Activated CD4-positive, alpha-beta T cell treated with anti-CD3 and anti-CD28 coated beads, Interleukin-2, Interleukin-4, amounts not matched to agents 100 ng/mL and 50 ng/mL, durations not matched to agents 16 hours and 8 hours (primary cell): Measurements from ENCODE around the gene TCEANC.
"Not testable (repeated sequence)": the region's sequence is repeated elsewhere in the genome, so short reads cannot be mapped to it uniquely, and the experiment has no call there.

ENCODE experiments used
- DNase-seq: peaks from one replicate; pipeline ENCODE4 v3.0.0-alpha.2; 2020; ENCODE audit warnings: low spot score

TCEANC gene

DNA sequence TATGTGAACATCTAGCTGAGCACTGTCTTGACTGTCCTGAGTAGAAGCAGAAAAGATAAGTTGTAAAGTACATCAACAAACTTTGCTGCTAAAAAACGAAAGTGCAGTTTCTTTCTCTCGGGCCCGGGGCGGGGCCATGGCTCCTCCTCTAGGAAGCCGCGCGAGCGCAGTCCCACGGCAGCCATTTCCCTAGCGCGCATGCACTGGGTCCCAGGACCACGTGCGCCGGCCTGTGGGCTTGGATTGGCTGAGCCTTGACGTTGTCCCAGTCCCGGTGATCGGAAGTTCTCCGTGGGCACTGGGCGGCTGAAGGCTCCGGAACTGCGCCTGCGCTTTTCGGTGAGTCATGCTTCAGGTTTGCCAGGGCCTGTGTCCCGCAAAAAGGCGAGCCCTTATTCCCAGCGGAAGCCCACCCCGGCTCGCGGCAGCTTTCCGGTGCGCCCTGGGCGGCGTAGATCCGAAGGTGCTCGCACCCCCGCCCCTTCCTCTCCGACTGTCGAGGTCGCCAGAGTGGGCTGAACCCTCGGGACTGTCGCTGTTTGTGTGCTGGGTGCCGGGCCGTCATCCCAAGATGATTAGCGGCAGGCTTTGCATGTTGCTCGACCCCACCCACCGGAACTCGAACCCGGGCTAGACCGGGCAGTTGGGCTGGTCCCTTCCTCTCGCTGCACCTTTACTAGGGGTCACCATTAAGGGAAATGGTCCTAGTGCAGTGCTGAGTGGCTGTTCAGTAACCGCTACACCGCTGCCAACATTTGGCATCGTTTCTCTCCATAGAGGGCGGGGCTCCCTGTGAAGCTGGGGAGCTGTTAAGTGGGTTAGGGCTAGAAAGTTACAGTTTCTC is at the start of gene TCEANC:
Gene TCEANC, plus strand, starts transcription at position 292 of the 844 bp plus-strand sequence. CDS start 9,368 bp downstream, outside the sequence.
- DNase-seq, result peak; percentile 97

- DNase-seq, result no peak
These were observed 47.3 kb upstream of the TCEANC start for GRCh38 chrX:13605611-13606010.

DNA sequence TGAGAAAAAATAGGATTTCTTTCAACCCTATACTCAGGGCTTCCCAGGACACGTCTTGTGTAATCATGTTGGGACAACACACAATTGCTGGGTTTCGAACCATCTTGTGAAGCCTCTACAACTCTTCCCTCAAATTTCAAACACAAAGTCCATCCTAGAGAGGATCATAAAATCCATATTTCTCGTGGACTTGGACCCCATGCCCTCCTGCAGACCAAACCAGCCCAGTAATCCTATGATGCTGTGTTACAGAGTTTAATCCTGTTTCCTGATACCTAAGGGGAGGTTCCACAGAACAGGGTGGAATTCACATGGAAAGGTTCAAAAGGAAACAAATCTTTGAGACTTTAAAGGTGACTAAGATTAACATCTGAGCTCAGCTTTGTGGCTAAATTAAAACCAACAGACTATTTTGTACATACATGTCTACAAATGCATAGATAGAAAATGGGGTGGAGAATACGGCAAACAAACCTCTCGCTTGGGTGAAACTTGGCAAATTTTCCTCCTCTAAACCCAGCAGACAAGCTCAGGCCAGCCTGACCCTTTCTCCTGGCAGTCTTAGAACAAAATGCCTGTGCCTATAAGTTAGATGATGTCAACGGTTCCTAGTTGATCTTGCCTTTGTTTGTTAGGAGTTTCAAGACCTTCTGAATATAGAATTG is 45.5 kb upstream of the TCEANC start:
- no peak for DNase-seq

DNA sequence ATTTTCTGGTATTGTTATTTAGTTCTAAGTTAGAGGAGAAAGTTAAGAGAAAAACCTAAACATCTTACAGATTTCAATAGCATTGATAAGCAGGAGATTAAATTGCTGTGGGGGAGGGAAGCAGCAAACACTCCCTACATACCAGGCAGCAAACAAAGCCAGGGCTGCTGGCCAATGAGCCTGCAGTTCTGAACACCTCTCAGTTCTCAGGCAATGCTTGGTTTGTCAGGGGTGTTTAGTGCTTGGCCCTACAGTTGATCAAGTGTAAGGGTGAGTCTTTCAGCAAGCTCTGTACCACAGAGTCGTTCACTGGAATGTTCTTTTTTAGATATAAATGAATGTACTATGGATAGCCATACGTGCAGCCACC is 45.0 kb upstream of the TCEANC start:
- no peak for DNase-seq

GRCh38 chrX:13614154-13614553 is 38.8 kb upstream of the TCEANC start:
- DNase-seq, result no peak

DNA sequence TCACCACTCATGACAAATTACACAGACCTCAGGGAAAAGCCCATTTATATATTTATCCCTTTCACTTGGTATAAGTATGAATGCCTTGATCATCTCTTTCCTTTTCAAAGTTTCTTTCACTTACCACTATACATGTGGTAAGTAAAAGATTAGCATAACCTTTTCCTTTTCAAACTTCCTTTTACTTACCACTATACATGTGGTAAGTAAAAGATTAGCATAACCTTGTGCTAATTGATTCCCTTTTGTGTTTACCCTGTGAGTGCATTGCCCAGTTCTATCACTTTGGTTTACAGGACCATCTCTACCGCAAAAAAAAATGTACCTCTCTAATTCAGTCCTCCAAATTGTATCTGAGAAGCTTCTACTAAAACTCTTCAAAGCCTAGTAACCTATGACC is 32.7 kb upstream of the TCEANC start:
- DNase-seq, result no peak

- no peak for DNase-seq
These were observed 30.5 kb upstream of the TCEANC start for GRCh38 chrX:13622401-13622964.

DNA sequence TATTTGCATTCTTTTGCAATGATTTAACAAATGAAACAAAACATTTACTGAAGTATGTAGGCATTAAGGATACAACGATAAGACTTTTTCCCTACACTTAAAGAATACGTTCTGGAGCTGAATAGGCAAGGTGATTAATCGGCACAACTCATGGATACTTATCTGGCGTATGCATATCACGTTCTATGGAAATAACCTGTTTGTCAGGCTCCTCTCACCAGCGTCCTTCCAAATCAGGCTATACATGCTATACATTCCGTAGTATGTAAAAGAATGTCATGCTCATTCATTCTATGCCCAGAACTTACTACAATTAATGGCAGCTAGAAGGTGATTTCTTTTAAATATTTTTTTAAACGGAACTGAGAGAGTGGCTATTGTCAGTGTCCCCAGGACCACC is 25.6 kb upstream of the TCEANC start:
- DNase-seq, result no peak

DNA sequence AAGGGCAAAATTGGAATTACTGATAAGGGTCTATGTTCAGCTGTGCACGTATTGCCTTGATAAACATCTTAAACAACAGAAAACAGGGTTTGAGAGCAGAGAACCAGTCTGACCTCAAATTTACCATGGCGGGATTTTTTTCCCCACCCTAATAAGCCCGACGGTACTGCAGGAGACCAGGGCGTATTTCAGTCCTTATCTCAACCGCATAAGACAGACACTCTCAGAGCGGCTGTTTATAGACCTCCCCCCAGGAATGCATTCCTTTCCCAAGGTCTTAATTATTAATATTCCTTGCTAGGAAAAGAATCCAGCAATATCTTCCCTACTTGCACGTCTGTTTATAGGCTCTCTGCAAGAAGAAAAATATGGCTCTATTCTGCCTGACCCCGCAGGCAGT is 15.7 kb upstream of the TCEANC start:
- DNase-seq, result not testable (repeated sequence)

- no peak for DNase-seq
These were observed 14.9 kb upstream of the TCEANC start for GRCh38 chrX:13638021-13638420.

DNA sequence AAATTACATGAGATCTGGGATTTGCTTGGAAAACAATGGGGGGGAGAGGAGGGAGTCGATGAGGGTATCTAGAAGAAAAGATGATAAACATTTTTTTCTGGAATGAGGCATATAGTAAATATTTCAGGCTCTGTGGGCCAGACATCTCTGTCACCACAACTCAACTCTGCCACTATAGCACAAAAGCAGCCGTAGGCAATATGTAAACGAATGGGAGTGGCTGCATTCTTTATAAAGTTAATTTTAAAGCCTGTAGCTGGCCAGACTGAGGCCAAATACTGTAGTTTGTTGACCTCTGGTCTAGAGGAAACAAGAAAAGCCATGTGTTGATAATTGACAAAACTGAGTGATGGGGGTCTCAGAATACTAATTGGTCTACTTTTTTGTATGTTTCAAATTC is 14.1 kb upstream of the TCEANC start:
- DNase-seq, result no peak

DNA sequence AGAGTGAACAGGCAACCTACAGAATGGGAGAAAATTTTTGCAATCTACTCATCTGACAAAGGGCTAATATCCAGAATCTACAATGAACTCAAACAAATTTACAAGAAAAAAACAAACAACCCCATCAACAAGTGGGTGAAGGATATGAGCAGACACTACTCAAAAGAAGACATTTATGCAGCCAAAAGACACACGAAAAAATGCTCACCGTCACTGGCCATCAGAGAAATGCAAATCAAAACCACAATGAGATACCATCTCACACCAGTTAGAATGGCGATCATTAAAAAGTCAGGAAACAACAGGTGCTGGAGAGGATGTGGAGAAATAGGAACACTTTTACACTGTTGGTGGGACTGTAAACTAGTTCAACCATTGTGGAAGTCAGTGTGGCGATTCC is 11.3 kb upstream of the TCEANC start:
- not testable (repeated sequence) for DNase-seq

DNA sequence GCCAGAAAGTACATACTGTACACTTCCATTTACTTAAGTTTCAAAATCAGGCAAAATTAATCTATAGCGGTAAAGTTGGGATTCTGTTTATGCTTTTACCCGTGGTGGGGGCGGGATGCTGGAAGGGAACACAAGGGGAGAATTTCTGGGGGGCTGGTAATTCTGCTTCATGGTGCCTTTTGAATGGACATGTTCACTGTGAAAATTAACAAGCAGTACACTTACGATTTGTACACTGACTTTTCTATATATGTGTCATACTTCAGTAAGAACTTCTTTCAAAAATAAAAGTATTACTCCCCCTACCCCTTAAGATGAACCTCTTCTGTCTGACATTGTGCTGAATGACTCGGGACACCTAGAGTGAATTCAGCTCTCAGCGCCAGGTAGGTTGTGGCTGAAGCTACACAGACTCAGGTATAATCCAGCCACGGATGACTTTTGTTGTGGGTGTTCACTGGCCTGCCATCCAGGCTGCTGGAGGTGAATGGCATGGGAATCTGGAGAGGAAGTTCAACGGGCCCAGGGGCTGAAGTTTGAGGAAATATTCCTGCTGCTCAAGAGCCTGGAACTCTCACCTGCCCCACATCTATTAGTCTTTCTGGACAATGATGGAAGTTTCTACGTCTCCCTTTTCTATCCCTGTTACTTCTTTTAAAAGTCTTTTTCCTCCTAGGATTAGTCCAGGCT is 7.3 kb upstream of the TCEANC start:
- no peak for DNase-seq

DNA sequence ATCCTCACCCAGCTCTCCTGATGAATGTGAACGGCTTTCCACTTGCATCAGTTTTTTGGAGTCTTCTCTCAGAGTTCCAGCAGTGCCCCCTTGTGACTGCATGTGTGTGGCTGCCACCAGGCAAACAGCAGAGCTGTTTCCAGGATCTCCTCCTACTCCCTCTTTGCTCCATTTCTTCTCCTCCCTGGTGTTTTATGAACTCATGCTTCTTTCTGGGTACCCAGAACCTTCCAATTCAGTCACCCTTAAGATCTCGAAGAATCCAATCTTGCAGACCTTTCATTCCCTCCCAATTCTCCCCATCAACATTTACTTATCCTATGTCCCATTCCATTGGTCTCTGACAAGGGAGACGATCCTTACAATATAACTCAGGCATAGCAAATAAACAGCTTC is 6.8 kb upstream of the TCEANC start:
- peak; percentile 36 for DNase-seq

GRCh38 chrX:13647709-13648212 is 5.2 kb upstream of the TCEANC start:
- peak; percentile 65 for DNase-seq

DNA sequence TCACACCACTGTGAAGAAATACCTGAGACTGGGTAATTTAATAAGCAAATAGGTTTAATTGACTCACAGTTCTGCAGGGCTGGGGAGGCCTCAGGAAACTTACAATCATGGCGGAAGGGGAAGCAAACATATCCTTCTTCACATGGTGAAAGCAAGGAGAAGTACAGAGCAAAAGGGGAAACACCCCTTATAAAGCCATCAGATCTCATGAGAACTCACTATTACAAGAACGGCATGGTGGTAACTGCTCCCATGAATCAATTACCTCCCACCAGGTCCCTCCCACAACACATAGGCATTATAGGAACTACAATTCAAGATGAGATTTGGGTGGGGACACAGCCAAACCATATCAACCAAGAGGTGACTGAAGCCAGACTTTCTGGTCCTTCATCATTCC is 4.6 kb upstream of the TCEANC start:
- DNase-seq, result not testable (repeated sequence)

DNA sequence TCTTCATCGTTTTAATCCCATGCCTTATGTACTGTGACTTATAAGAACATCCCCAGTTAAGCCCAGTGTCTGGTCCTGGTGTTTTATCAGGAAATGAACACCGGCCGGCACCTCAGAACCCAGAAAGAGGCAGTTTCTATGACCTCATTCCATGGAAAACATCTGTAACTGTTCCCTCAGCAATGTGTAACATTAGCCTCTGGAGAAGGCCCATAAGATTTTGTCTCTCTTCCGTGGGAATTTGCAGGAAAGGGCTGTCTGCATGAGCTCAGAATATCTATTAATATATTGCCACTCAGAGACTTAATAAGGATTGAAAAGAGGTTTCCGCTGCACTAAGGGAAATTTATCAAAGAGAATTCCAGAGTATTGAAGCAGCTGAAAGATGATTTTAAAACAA is 3.1 kb upstream of the TCEANC start:
- DNase-seq, result no peak

DNA sequence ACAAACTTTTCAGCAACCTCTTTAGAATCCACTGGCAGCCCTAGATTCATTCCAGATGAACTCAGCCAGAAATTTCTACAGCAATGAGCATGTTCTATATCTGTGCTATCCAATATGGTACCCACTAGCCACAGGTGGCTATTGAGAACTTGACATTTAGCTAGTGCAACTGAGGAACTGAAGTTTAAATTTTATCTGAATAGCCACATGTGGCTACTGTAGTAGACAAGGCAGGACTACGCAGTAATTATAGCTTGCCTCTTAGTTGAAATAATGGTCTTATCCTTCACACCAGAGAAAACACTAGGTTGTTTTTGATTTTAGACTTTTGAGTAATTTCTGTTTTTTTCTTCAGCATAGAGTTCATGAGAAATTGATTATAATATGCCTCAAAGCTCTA is 2.6 kb upstream of the TCEANC start:
- no peak for DNase-seq

- DNase-seq, result no peak
These were observed 1.8 kb upstream of the TCEANC start for GRCh38 chrX:13651150-13651549.

- no peak for DNase-seq
These were observed 601 bp upstream of the TCEANC start for GRCh38 chrX:13652287-13652793.

DNA sequence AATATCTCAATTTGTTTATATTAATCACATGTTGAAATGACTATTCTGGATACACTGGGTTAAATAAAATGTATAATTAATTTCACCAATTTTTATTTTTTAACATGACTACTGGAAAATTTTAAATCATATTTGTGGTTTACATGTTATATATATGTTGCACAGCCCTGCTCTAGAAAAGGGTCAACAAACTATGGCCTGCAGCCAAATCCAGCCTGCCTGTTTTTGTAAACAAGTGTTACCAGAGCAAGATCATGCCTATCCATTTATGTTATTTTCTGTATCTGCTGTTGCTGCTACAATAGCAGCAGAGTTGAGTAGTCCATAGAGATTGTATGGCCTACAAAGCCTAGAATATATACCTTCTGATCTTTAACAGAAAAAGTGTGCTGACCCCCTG is 1.2 kb downstream of the TCEANC start:
- no peak for DNase-seq

GRCh38 chrX:13655674-13656073 is 2.7 kb downstream of the TCEANC start:
- DNase-seq, result no peak
